Activated T-cell treated with anti-CD3 and anti-CD28 coated beads, Interleukin-2, amount 50 U/mL, for 72 hours (primary cell): ENCODE data around the gene PPME1. TPM values are rescaled to one million over a fixed set of nuclear protein-coding genes. Genes with fewer than 3 reads are reported as not detected.
"Not testable (repeated sequence)": the region's sequence is repeated elsewhere in the genome, so short reads cannot be mapped to it uniquely, and the experiment has no call there.

Experiments used
- ATAC-seq, 2 donors: fragments of 150-1000 bp; cut with Tn5 transposase; replicated peaks in 1 of 2; 2 replicates each; pipeline ENCODE4 v1.10.0; 2021; ENCODE audit warnings: moderate library complexity in 2 of 2, mild to moderate bottlenecking in 1 of 2
- DNase-seq, 2 donors: peaks; one replicate each; pipeline ENCODE4 v3.0.0; 2021 to 2022; ENCODE audit warnings: mixed read lengths in 1 of 2
- H3K27ac Mint-ChIP-seq: one replicate; pipeline ENCODE4 v1.8.0; 2022; ENCODE audit warnings: mild to moderate bottlenecking, moderate library complexity, mixed read lengths
- H3K27me3 Mint-ChIP-seq: one replicate; pipeline ENCODE4 v1.8.0; 2022; ENCODE audit warnings: low read depth, mixed read lengths
- H3K36me3 Mint-ChIP-seq, 2 donors: one replicate each; pipeline ENCODE4 v1.8.0; 2022; ENCODE audit warnings: mixed read lengths in 2 of 2, mild to moderate bottlenecking in 1 of 2; ENCODE audit not compliant: insufficient read depth in 2 of 2
- H3K4me1 Mint-ChIP-seq: one replicate; pipeline ENCODE4 v1.8.0; 2022; ENCODE audit warnings: low read depth, mixed read lengths
- H3K4me3 Mint-ChIP-seq, 2 donors: one replicate each; pipeline ENCODE4 v1.8.0; 2022; ENCODE audit warnings: mild to moderate bottlenecking in 2 of 2, mixed read lengths in 2 of 2, moderate library complexity in 2 of 2
- H3K9me3 Mint-ChIP-seq, 2 donors: one replicate each; pipeline ENCODE4 v1.8.0; 2022; ENCODE audit warnings: mixed read lengths in 2 of 2
- total RNA-seq, 2 donors: library from RNA; stranded (reverse); gene quantifications; one replicate each; pipeline ENCODE4 v1.2.3, GENCODE V29; 2022

The PPME1 gene, protein sequence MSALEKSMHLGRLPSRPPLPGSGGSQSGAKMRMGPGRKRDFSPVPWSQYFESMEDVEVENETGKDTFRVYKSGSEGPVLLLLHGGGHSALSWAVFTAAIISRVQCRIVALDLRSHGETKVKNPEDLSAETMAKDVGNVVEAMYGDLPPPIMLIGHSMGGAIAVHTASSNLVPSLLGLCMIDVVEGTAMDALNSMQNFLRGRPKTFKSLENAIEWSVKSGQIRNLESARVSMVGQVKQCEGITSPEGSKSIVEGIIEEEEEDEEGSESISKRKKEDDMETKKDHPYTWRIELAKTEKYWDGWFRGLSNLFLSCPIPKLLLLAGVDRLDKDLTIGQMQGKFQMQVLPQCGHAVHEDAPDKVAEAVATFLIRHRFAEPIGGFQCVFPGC
- total RNA-seq, result 10 to 100 TPM; 42.8 to 46.4 TPM

DNA sequence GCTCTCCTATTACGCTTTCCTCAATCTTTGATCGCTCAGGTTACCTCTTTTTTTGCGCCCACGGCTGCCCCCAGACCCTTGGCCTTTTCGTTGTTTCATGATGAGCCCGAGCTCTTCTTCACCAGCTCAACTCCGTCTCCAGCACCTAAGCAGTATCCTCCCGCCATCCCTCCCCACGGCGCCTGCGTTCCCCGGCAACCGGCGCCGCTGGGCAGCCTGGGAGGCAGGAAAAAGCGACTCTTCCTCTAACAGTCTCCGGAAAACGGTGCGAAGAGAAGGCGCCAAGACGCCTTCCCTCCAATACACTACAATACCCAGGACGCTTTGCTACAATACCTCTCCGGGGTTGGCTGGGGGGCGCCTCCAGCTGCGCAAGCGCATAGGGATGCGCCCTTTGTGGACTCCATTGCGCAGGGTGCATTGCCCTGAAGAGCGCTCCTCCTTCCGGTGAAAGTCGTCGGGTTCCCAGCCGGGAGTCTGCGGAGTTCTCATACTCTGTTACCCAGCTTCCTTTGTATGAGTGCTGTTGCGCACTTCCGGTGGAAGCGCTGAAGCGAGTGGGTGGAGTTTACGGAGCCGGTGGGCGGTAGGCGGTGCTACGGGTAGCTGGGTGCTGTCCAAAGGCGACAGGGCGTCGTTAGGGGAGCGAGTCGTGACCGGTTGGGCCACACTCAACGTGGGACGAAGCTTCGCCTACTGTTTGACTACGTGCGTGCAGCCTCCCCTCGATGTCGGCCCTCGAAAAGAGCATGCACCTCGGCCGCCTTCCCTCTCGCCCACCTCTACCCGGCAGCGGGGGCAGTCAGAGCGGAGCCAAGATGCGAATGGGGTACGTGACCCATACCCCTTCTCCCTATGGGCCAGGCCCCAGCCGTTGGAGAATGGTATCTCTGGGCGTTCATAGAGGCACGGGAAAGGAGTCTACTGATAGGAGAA lies at the start of gene PPME1, which contains the start of gene C2CD3:
TSS of gene PPME1 (plus strand) at position 596 of the 936 bp plus-strand sequence. CDS start at position 729, 133 bp downstream.
TSS of gene C2CD3 (minus strand) at position 309 of the 936 bp plus-strand sequence. CDS start at position 99, 210 bp downstream.
- Mint-ChIP-seq H3K27me3 (no peaks in the 10 kb centered on the region), H3K9me3 (no peaks in the 10 kb centered on the region), H3K27ac (no peak within 1 kb of the TSS), H3K4me3 (no peak within 1 kb of the TSS), H3K4me1 (peaks cover 6% of the 10 kb centered on the region), H3K36me3 (peaks cover 0 to 3% of the 10 kb centered on the region in 2 donors)
- peak; percentile 97 to 98 for DNase-seq
- ATAC-seq, result peak; percentile 97 to 98

DNA sequence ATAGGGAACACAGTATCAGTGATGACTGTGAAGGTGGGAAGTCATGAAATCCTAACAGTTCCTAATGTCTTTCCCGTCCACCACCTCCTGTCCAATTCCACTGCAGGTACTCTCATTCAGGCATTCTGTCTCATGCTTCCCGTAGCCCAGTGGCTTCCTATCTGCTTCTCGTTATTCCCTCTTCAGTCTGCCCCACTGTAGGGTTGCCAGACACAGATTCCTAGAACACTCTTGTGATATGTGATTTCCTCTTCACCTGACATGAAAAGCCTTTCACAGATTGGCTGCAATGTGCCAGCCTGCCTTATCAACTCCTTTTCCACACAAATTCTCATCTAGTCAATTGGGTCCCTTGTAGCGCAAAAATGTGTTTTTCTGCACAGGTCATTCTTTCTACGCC lies 49.3 kb upstream of the PPME1 start:
- Mint-ChIP-seq H3K4me1 (no peaks in the 10 kb centered on the region), H3K4me3 (no peak overlapping the region), H3K36me3 (peaks cover 10% of the 10 kb centered on the region in 2 donors), H3K9me3 (peaks cover 2% of the 10 kb centered on the region in 2 donors), H3K27ac (peak overlapping the region; percentile 1), H3K27me3 (no peaks in the 10 kb centered on the region)
- DNase-seq (no peak), ATAC-seq (no peak)

DNA sequence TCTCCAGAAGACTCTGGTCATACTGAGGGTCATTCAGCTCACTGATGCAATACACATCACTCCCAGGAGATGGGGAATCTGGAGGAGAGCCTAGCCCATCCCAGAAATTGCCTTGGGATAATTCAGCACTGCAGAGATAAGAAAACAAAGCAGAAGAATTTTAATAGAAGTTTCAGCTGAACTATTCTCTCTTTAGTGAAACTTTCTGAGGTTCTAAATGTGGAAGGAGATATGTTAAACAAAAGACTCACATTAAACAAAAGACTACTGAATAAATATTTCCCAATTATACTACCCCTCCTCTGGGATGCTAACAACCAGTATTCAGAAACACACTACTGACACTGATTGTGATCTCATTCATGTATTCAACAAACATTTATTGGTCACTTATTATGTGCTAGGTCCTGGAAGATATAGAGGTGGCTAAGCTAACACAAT lies 48.1 kb upstream of the PPME1 start:
- H3K36me3 Mint-ChIP-seq, result peaks cover 7% of the 10 kb centered on the region in 2 donors
- H3K27ac Mint-ChIP-seq, result no peak overlapping the region
- no peaks in the 10 kb centered on the region for H3K4me1 Mint-ChIP-seq
- ATAC-seq (no peak), DNase-seq (no peak)
- H3K9me3 Mint-ChIP-seq, result peaks cover 2% of the 10 kb centered on the region in 2 donors
- no peaks in the 10 kb centered on the region for H3K27me3 Mint-ChIP-seq
- H3K4me3 Mint-ChIP-seq, result no peak overlapping the region

DNA sequence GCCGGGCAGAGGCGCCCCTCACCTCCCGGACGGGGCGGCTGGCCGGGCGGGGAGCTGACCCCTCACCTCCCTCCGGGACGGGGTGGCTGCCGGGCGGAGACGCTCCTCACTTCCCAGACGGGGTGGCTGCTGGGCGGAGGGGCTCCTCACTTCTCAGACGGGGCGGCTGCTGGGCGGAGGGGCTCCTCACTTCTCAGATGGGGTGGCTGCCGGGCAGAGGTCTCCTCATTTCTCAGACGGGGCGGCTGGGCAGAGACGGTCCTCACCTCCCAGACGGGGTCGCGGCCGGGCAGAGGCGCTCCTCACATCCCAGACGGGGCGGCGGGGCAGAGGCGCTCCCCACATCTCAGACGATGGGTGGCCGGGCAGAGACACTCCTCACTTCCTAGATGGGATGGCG lies 42.0 kb upstream of the PPME1 start:
- H3K36me3 Mint-ChIP-seq, result peaks cover 3 to 12% of the 10 kb centered on the region in 2 donors
- H3K9me3 Mint-ChIP-seq, H3K4me1 Mint-ChIP-seq, H3K4me3 Mint-ChIP-seq, DNase-seq, H3K27me3 Mint-ChIP-seq, ATAC-seq, H3K27ac Mint-ChIP-seq: not testable (repeated sequence)

DNA sequence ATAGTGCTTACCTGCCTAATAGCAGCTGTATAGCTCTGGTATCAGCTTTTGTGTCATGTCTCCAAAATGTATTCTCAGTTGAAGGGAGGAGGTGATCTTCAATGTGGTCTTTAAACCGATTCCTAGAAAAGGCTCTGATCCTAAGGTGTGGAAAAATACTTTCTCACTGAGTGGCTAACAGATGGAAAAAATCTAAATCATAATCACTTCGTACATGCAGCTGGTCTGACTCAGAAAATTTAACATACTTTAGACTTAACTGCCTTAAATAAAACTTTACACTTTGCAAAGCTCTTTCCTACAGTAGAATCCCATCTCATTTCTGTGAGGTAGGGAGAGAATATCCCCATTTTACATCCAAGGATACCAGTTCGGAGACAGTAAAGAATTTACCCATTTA lies 38.3 kb upstream of the PPME1 start:
- DNase-seq (no peak), ATAC-seq (no peak)
- H3K4me1 Mint-ChIP-seq, result no peaks in the 10 kb centered on the region
- peaks cover 3 to 15% of the 10 kb centered on the region in 2 donors for H3K36me3 Mint-ChIP-seq
- H3K9me3 Mint-ChIP-seq, result no peaks in the 10 kb centered on the region
- no peak overlapping the region for H3K4me3 Mint-ChIP-seq
- H3K27me3 Mint-ChIP-seq, result no peaks in the 10 kb centered on the region
- H3K27ac Mint-ChIP-seq, result no peak overlapping the region

DNA sequence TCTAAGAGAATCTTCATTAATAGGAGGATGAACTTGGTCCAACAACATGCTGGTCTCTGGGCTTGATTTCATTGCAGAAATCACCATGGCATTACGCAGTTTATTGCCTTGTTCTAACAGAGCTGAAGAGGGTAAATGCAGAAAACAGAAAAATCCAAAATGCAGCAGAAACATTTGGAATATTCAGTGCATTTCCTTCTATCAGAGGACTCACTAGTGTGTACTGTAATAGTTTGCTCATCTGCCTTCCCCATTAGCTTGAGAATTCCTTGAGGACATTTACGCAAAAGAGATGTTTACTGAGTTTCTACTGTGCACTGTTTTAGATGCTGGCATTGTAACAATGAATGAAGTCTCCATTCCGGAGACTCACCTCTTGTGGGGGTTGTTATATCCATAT lies 37.7 kb upstream of the PPME1 start:
- Mint-ChIP-seq H3K4me1 (no peaks in the 10 kb centered on the region), H3K4me3 (no peak overlapping the region), H3K27me3 (no peaks in the 10 kb centered on the region), H3K27ac (no peak overlapping the region), H3K36me3 (peaks cover 4 to 20% of the 10 kb centered on the region in 2 donors), H3K9me3 (no peaks in the 10 kb centered on the region)
- DNase-seq (no peak), ATAC-seq (no peak)

DNA sequence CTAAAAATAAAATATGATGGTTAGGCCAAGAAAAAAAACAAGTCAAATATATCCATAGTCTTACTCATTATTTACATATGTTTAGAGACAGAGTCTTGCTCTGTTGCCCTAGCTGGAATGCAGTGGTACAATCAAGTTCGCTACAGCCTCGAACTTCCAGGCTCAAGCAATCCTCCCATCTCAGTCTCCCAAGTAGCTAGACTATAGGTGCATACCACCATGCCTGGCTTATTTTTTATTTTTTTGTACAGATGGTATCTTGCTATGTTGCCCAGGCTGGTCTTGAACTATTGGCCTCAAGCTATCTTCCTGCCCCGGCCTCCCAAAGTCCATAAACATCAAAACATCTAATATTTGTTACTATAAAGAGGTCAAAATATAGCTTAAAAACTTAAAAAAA lies 36.4 kb upstream of the PPME1 start:
- Mint-ChIP-seq H3K27me3 (no peaks in the 10 kb centered on the region), H3K36me3 (peaks cover 5 to 22% of the 10 kb centered on the region in 2 donors), H3K4me1 (no peaks in the 10 kb centered on the region), H3K9me3 (no peaks in the 10 kb centered on the region), H3K4me3 (no peak overlapping the region), H3K27ac (no peak overlapping the region)
- no peak for DNase-seq
- ATAC-seq, result no peak

DNA sequence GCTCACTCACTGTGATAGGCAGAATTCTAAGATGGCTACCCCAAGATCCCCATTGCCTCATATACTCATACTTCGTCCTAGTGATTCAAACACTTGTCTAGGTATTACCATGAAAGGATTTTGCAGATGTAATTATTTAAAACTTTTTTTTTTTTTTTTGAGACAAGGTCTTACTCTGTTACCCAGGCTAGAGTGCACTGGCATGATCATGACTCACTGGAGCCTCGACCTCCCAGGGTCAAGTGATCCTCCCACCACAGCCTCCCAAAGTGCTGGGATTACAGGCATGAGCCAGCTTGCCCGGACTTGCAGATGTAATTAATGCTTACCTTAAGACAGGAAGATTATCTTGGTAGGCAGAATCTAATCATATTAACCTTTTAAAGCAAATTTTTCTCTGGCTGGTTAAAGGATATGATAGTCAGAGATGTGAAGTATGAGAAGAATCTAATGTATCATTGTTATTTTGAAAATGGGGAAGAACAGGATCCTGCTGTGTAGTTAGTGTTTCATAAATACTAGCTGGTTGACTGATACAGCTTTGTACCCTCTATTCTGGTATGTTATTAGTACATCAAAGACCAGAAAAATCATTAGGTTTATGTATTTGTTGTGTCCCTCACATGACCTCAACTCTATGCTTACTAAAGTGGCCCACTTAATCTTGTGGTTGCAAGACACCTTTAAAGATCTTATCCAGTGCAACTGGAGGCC lies 35.8 kb upstream of the PPME1 start:
- peaks cover 5 to 19% of the 10 kb centered on the region in 2 donors for H3K36me3 Mint-ChIP-seq
- ATAC-seq, result no peak
- DNase-seq, result no peak
- no peak overlapping the region for H3K27ac Mint-ChIP-seq
- H3K27me3 Mint-ChIP-seq, result no peaks in the 10 kb centered on the region
- no peak overlapping the region for H3K4me3 Mint-ChIP-seq
- H3K4me1 Mint-ChIP-seq, result no peaks in the 10 kb centered on the region
- no peaks in the 10 kb centered on the region for H3K9me3 Mint-ChIP-seq

DNA sequence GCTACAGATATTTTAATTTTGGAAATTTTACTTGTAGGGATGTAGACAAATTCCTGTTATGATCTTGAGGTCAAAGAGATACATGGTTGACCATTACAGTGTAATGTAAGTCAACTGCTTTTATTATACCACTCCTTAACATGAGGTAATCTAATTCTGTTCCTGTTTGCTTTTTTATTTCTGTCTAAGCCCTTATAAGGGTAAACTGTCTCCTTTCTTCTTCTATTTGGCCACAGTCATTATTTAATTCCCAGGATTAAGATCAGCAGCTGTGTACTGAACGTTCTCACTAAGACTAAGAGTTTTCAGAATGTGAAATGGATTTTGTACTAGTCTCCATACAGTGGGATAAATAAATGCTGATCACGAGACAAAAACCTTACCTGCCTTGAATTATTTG lies 33.1 kb upstream of the PPME1 start:
- Mint-ChIP-seq H3K27ac (no peak overlapping the region), H3K36me3 (peaks cover 2 to 10% of the 10 kb centered on the region in 2 donors), H3K4me1 (no peaks in the 10 kb centered on the region), H3K9me3 (no peaks in the 10 kb centered on the region), H3K4me3 (no peak overlapping the region), H3K27me3 (no peaks in the 10 kb centered on the region)
- no peak for DNase-seq
- ATAC-seq, result no peak

DNA sequence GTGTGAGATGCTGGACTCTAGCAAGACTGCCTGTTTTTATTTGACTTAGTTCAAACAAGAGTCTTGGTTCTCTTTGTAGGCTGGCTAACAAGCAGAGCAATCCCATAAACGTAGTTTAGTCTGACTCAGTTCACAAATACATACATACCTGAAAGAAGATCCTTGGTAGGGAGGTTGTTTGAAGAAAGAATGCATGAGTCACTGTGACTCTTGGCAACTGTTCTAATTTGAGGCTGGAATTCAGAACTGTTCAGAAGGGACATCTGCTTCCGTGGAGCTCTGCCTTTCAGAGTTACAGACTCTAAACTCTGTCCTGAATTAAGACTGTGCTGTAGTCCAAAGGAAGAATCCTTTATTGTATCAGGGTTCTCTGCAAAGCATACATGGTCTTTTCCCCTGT lies 32.5 kb upstream of the PPME1 start:
- no peak for DNase-seq
- Mint-ChIP-seq H3K4me1 (no peaks in the 10 kb centered on the region), H3K27me3 (no peaks in the 10 kb centered on the region), H3K9me3 (no peaks in the 10 kb centered on the region), H3K27ac (no peak overlapping the region), H3K36me3 (peaks cover 2 to 10% of the 10 kb centered on the region in 2 donors), H3K4me3 (no peak overlapping the region)
- no peak for ATAC-seq

DNA sequence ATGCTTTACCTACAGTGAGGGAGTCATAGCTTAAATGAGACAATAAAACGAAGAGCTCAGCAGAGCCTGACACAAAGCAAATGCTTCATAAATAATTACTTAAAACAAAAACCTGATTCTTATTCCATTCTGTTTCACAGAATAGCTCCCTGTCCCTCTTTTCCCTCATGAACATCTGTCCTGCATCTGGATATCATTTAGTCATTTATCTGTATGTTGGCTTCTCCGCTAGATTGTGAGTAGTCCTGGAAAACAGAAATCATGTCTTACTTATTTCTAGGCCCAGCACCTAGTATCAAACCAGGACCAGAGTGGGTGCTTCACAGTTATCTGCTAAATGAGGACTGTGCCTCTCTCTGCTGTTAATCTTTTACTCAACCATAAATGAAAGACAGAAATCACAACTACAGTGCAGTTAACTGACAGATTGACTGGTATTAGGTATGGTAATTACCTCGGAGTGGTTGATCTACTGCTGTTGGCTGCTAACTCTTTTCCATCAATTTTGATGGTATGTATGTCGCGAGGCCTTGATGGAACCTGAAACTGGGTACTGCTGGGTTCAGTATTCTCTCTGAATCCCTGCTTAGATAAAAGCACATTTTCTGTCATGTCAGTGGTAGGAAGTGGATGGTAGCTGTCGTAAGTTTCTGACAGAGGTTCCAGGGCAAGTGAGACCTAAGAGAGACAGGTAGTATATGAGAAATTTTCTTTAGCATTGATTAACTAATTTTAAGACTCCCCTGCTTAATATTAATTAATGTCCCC lies 31.8 kb upstream of the PPME1 start:
- no peak overlapping the region for H3K4me3 Mint-ChIP-seq
- no peak for DNase-seq
- H3K36me3 Mint-ChIP-seq, result peaks cover 2 to 10% of the 10 kb centered on the region in 2 donors
- peaks cover under 1% of the 10 kb centered on the region for H3K4me1 Mint-ChIP-seq
- no peak for ATAC-seq
- no peaks in the 10 kb centered on the region for H3K9me3 Mint-ChIP-seq
- H3K27me3 Mint-ChIP-seq, result no peaks in the 10 kb centered on the region
- H3K27ac Mint-ChIP-seq, result no peak overlapping the region

DNA sequence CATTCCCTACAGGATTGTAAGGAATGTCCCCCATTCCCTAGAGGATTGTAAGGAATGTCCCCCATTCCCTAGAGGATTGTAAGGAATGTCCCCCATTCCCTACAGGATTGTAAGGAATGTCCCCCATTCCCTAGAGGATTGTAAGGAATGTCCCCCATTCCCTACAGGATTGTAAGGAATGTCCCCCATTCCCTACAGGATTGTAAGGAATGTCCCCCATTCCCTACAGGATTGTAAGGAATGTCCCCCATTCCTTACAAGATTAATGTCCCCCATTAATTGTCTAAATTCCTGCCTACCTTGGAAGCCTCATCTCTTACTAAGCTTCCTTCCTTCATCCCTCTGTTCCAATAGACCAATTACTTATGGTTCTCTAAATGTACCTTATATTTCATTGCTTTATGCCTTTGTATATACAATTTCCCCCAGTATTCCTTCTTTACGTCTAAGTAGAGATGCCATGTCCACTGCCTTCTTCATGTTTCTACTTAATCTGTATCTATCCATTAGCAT lies 31.1 kb upstream of the PPME1 start:
- not testable (repeated sequence) for DNase-seq, H3K9me3 Mint-ChIP-seq, H3K4me1 Mint-ChIP-seq, H3K27me3 Mint-ChIP-seq, ATAC-seq, H3K27ac Mint-ChIP-seq, H3K4me3 Mint-ChIP-seq, H3K36me3 Mint-ChIP-seq
